Common myeloid progenitor, CD34-positive (primary cell): Measurements from ENCODE around the gene MRPL51.
"Not testable (repeated sequence)": the region's sequence is repeated elsewhere in the genome, so short reads cannot be mapped to it uniquely, and the experiment has no call there.

Experiments used
- CTCF ChIA-PET: fragments of 350-600 bp; sonication (Branson Sonifier 250); formaldehyde crosslinking; loops from one replicate; lab custom pipeline; 2021; ENCODE audit warnings: antibody characterized with exemption; lab: Charles Lee
- POLR2A ChIA-PET: fragments of 350-600 bp; sonication (Branson Sonifier 250); formaldehyde crosslinking; loops from one replicate; lab custom pipeline; 2021; ENCODE audit warnings: antibody characterized with exemption; lab: Charles Lee
- DNase-seq, 3 donors: peaks; one replicate each; pipeline versions ENCODE4 v3.0.0 to v3.0.0-alpha.2; 2013
- H3K27ac ChIP-seq, 2 experiments: 1 replicate in 1 of 2; 2 replicates in 1 of 2; pipeline ENCODE4 v1.7.0; 2013; ENCODE audit warnings: inconsistent platforms in 2 of 2, low read length in 2 of 2, mild to moderate bottlenecking in 2 of 2, low read depth in 1 of 2, moderate library complexity in 1 of 2; ENCODE audit not compliant: severe bottlenecking in 2 of 2, insufficient read depth in 1 of 2, poor library complexity in 1 of 2
- H3K27me3 ChIP-seq, 5 experiments: replicated peaks in 2 of 5; 1 replicate in 3 of 5; 2 replicates in 2 of 5; pipeline versions ENCODE4 v1.6.1 to v1.7.0; 2013; ENCODE audit warnings: low read length in 4 of 5, mild to moderate bottlenecking in 2 of 5, moderate library complexity in 2 of 5, inconsistent platforms in 1 of 5; ENCODE audit not compliant: insufficient read depth in 5 of 5, control insufficient read depth in 4 of 5
- H3K36me3 ChIP-seq, 4 experiments: 1 replicate in 2 of 4; 2 replicates in 2 of 4; pipeline versions ENCODE4 v1.6.1 to v1.7.0; 2013; ENCODE audit warnings: low read length in 3 of 4, control low read depth in 1 of 4, mild to moderate bottlenecking in 1 of 4; ENCODE audit not compliant: control insufficient read depth in 4 of 4, insufficient read depth in 4 of 4
- H3K4me1 ChIP-seq, 4 experiments: 1 replicate in 3 of 4; 2 replicates in 1 of 4; pipeline versions ENCODE4 v1.6.1 to v1.7.1; 2013; ENCODE audit warnings: low read length in 3 of 4, mild to moderate bottlenecking in 3 of 4, control low read depth in 1 of 4, inconsistent platforms in 1 of 4, moderate library complexity in 1 of 4; ENCODE audit not compliant: control insufficient read depth in 4 of 4, insufficient read depth in 4 of 4; ENCODE audit errors: control extremely low read depth in 1 of 4
- H3K4me3 ChIP-seq, 7 experiments: 1 replicate in 4 of 7; 2 replicates in 3 of 7; pipeline versions ENCODE4 v1.5.1 to v1.7.0; 2013; ENCODE audit warnings: mild to moderate bottlenecking in 7 of 7, low read length in 6 of 7, moderate library complexity in 6 of 7, inconsistent platforms in 2 of 7, low read depth in 2 of 7, control low read depth in 1 of 7; ENCODE audit not compliant: insufficient read depth in 4 of 7, control insufficient read depth in 1 of 7; ENCODE audit errors: extremely low read depth in 1 of 7
- H3K9me3 ChIP-seq, 5 experiments: 1 replicate in 4 of 5; 2 replicates in 1 of 5; pipeline versions ENCODE4 v1.6.1 to v1.7.1; 2013; ENCODE audit warnings: low read length in 4 of 5, mild to moderate bottlenecking in 2 of 5, inconsistent platforms in 1 of 5, low read depth in 1 of 5, moderate library complexity in 1 of 5; ENCODE audit not compliant: control insufficient read depth in 4 of 5, insufficient read depth in 2 of 5; ENCODE audit errors: control extremely low read depth in 1 of 5
- WGBS: methylation state at CpG from one replicate; pipeline ENCODE4 v1.1.5; 2013; ENCODE audit not compliant: insufficient coverage; 5-methylcytosine and 5-hydroxymethylcytosine counted together

MRPL51 gene

DNA sequence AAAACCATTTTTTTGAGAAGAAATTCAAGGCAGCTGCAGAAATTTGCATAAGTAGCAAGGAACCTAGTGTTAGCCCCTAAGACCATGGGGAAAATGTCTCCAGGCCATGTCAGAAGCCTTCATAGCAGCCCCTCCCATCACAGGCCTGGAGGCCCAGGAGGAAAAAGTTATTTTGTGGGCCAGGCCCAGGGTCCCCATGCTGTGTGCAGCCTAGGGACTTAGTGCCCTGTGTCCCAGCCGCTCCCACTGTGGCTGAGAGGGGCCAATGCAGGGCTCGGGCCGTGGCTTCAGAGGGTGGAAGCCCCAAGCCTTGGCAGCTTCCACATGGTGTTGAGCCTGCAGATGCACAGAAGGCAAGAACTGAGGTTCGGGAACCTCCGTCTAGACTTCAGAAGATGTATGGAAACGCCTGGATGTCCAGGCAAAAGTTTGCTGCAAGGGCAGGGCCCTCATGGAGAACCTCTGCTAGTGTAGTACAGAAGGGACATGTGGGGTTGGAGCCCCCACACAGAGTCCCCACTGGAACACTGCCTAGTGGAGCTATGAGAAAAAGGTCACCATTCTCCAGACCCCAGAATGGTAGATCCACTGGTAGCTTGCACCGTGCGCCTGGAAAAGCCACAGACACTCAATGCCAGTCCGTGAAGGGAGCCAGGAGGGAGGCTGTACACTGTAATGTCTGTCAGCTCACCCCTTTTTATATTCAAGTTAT lies 25.3 kb downstream of the MRPL51 start:
- H3K27me3 ChIP-seq, DNase-seq, H3K27ac ChIP-seq, H3K9me3 ChIP-seq, POLR2A ChIA-PET, H3K4me3 ChIP-seq: not testable (repeated sequence)
- Histone ChIP-seq H3K4me1 (peaks cover 13 to 46% (median 39%) of the 10 kb centered on the region in 4 experiments), H3K36me3 (peaks cover 3 to 37% (median 22%) of the 10 kb centered on the region in 4 experiments)
- CTCF ChIA-PET = interaction anchor here (1.3 to 3.9 kb wide), 3 partner anchors 43 to 147 kb away, joined by 3 to 19 read pairs (median 4); no protein-coding TSS in a partner anchor
- 99% methylated on average over 8 of the region's 9 CpGs for WGBS

DNA sequence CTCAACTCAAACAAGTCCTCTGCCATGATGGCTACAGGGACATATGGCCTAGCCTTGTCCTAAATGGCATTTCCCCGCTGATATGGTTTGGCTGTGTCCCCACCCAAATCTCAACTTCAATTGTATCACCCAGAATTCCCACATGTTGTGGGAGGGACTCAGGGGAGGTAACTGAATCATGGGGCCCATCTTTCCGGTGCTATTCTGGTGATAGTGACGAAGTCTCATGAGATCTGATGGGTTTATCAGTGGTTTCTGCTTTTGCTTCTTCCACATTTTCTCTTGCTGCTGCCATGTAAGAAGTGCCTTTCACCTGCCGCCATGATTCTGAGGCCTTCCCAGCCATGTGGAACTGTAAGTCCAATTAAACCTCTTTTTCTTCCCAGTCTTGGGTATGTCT lies 26.3 kb downstream of the MRPL51 start:
- not testable (repeated sequence) for DNase-seq, H3K9me3 ChIP-seq, H3K27ac ChIP-seq, H3K27me3 ChIP-seq, H3K4me3 ChIP-seq
- Histone ChIP-seq H3K36me3 (peaks cover 3 to 42% (median 24%) of the 10 kb centered on the region in 4 experiments), H3K4me1 (peaks cover 18 to 56% (median 49%) of the 10 kb centered on the region in 4 experiments)
- 96% methylated on average over 3 of the region's 4 CpGs for WGBS
- ChIA-PET POLR2A (interaction anchor here (1.2 kb wide), 1 partner anchor 41 kb away, joined by 5 read pairs; no protein-coding TSS in a partner anchor), CTCF (interaction anchor here (1.1 to 10.4 kb wide), 9 partner anchors 15 to 144 kb away, joined by 3 to 197 read pairs (median 14); partner anchors contain the start of gene TAPBPL)

GRCh38 chr12:6466184-6466573 lies 26.9 kb downstream of the MRPL51 start:
- ChIA-PET POLR2A (interaction anchor here (0.5 to 1.6 kb wide), 5 partner anchors 40 to 561 kb away, joined by 3 to 6 read pairs (median 5); no protein-coding TSS in a partner anchor), CTCF (interaction anchor here (0.6 to 10.4 kb wide), 41 partner anchors 8 to 262 kb away, joined by 3 to 197 read pairs (median 6); partner anchors contain the start of gene TAPBPL)
- 89% methylated on average over 3 of the region's 5 CpGs for WGBS
- H3K36me3 ChIP-seq = peaks cover 3 to 45% (median 25%) of the 10 kb centered on the region in 4 experiments
- no peak for DNase-seq
- no peak overlapping the region for H3K4me3 ChIP-seq
- no peaks in the 10 kb centered on the region for H3K9me3 ChIP-seq
- H3K27ac ChIP-seq = no peak overlapping the region
- H3K4me1 ChIP-seq = peaks cover 21 to 59% (median 52%) of the 10 kb centered on the region in 4 experiments
- H3K27me3 ChIP-seq = no peaks in the 10 kb centered on the region

DNA sequence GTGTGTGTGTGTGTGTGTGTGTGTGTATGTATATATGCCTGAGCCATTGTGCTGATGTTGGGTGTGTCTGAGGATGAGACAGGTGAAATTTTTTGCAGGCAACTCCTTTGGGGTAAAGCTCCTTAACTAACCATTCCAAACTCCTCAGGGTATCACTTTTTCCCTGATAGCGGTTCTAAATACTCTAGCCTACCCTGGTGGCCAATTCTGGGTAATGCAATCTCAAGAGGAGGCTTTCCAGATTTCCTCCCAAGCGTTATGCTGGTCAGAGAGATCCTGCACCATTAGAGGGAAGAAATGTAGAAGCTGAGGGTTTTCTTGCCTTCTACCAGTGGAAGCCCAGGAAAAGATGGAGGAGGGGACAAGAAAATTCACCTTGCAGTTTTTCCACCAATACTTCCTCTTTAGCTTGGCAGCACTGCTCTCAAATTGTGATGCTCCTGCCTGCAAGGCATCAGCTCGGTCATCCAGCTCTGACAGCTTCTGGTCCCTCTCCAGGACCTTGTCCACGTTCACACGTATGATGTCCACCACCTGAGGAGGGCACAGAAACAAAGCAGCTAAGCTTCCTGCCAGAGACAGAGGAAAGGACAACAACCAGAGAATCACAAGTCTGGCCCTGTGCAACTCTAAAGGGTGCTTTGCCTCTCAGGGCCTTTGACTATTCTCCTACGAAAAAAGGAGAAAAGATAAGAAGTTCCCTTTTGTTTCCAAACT lies 27.4 kb downstream of the MRPL51 start:
- Histone ChIP-seq H3K36me3 (peaks cover 3 to 51% (median 30%) of the 10 kb centered on the region in 4 experiments), H3K4me3 (no peak overlapping the region), H3K4me1 (peaks cover 24 to 62% (median 55%) of the 10 kb centered on the region in 4 experiments), H3K9me3 (no peaks in the 10 kb centered on the region), H3K27me3 (no peaks in the 10 kb centered on the region), H3K27ac (no peak overlapping the region)
- CTCF ChIA-PET = interaction anchor here (0.6 to 10.4 kb wide), 50 partner anchors 8 to 261 kb away, joined by 3 to 197 read pairs (median 5); partner anchors contain the start of gene TAPBPL
- 53% methylated on average over 6 of the region's 6 CpGs for WGBS
- peak; percentile 66 to 76 (median 73) for DNase-seq
- POLR2A ChIA-PET = interaction anchor here (0.5 to 1.6 kb wide), 8 partner anchors 14 to 562 kb away, joined by 3 to 6 read pairs (median 4); partner anchors contain the start of gene TNFRSF1A

- ChIA-PET POLR2A (interaction anchor here (0.8 to 1.6 kb wide), 2 partner anchors 41 to 123 kb away, joined by 3 to 5 read pairs; partner anchors contain the start of gene TNFRSF1A), CTCF (interaction anchor here (0.8 to 10.4 kb wide), 28 partner anchors 10 to 178 kb away, joined by 3 to 197 read pairs (median 8); partner anchors contain the start of genes CD27 and TAPBPL)
- Histone ChIP-seq H3K4me1 (peaks cover 22 to 67% (median 57%) of the 10 kb centered on the region in 4 experiments), H3K36me3 (peaks cover 3 to 56% (median 34%) of the 10 kb centered on the region in 4 experiments), H3K4me3 (no peak overlapping the region), H3K27ac (peak overlapping the region in 1 of 2 experiments; percentile 54), H3K27me3 (no peaks in the 10 kb centered on the region), H3K9me3 (no peaks in the 10 kb centered on the region)
- WGBS = 92% methylated on average over 6 of the region's 8 CpGs
- DNase-seq = no peak
Observed at GRCh38 chr12:6464531-6464930, 28.5 kb downstream of the MRPL51 start.

DNA sequence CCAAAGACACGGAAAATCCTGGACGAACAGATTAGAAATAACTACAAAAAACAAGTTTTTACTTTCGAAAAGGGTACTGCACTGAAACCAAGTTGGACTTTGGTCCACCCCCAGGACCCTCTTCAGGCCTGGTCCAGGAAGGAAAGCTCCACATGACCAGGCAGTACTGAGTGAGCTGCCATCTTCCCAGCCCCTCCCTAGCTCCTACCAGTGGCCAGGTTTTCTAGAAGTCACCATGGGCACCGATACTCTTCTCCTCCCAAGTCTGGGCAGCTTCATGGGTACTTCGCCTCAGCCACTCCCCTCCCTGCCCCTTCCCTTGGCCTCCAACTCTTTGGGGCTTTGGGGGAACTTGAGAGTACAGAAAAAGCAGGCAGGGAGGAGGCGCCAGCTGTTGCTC lies 29.2 kb downstream of the MRPL51 start:
- Histone ChIP-seq H3K27me3 (no peaks in the 10 kb centered on the region), H3K36me3 (peaks cover 6 to 63% (median 38%) of the 10 kb centered on the region in 4 experiments), H3K9me3 (no peaks in the 10 kb centered on the region), H3K4me1 (peaks cover 20 to 66% (median 51%) of the 10 kb centered on the region in 4 experiments), H3K4me3 (no peak overlapping the region), H3K27ac (peak overlapping the region in 1 of 2 experiments; percentile 54)
- no peak for DNase-seq
- CTCF ChIA-PET = interaction anchor here (0.7 to 10.4 kb wide), 11 partner anchors 12 to 141 kb away, joined by 3 to 197 read pairs (median 4); partner anchors contain the start of genes CD27 and TAPBPL
- POLR2A ChIA-PET = interaction anchor here (1.0 to 3.8 kb wide), 2 partner anchors 12 to 38 kb away, joined by 3 to 15 read pairs; partner anchors contain the start of gene TAPBPL
- 94% methylated on average over 3 of the region's 6 CpGs for WGBS
